IPS-NIHi11 (cell line): Measurements from ENCODE around the gene LINGO3.

ENCODE experiments used
- DNase-seq: peaks from one replicate; pipeline ENCODE4 v3.0.0; 2012; ENCODE audit warnings: mixed read lengths, low spot score

The LINGO3 gene

GRCh38 chr19:2326699-2327360, 18.9 kb upstream of the LINGO3 start:
- no peak for DNase-seq

- no peak for DNase-seq
Observed at GRCh38 chr19:2325281-2326046, 17.5 kb upstream of the LINGO3 start.

GRCh38 chr19:2324220-2324948, 16.4 kb upstream of the LINGO3 start:
- no peak for DNase-seq

- DNase-seq: no peak
Observed at GRCh38 chr19:2323707-2324106, 15.8 kb upstream of the LINGO3 start.

- DNase-seq: no peak
Observed at GRCh38 chr19:2321565-2322283, 13.8 kb upstream of the LINGO3 start.

- no peak for DNase-seq
Observed at GRCh38 chr19:2320939-2321338, 13.0 kb upstream of the LINGO3 start.

- DNase-seq: no peak
Observed at GRCh38 chr19:2320049-2320448, 12.1 kb upstream of the LINGO3 start.

GRCh38 chr19:2319551-2319950, 11.6 kb upstream of the LINGO3 start:
- no peak for DNase-seq

- DNase-seq: no peak
Observed at GRCh38 chr19:2318923-2319322, 11.0 kb upstream of the LINGO3 start.

GRCh38 chr19:2317756-2318155, 9.8 kb upstream of the LINGO3 start:
- DNase-seq: no peak

- no peak for DNase-seq
Observed at GRCh38 chr19:2317300-2317699, 9.3 kb upstream of the LINGO3 start.

- DNase-seq: peak; percentile 75
Observed at GRCh38 chr19:2315818-2316353, 7.9 kb upstream of the LINGO3 start.

- no peak for DNase-seq
Observed at GRCh38 chr19:2315121-2315817, 7.3 kb upstream of the LINGO3 start.

GRCh38 chr19:2312820-2313501, 5.0 kb upstream of the LINGO3 start:
- no peak for DNase-seq

GRCh38 chr19:2311093-2311492, 3.1 kb upstream of the LINGO3 start:
- DNase-seq: no peak

GRCh38 chr19:2309734-2310362, 1.9 kb upstream of the LINGO3 start:
- DNase-seq: no peak

GRCh38 chr19:2307518-2308012, 389 bp downstream of the LINGO3 start:
- no peak for DNase-seq

- no peak for DNase-seq
Observed at GRCh38 chr19:2306971-2307370, 983 bp downstream of the LINGO3 start.

- no peak for DNase-seq
Observed at GRCh38 chr19:2306281-2306806, 1.6 kb downstream of the LINGO3 start.
